ENCODE data around the gene ZNF185. TPM values are rescaled to one million over a fixed set of nuclear protein-coding genes. Genes with fewer than 3 reads are reported as not detected.

Gene ZNF185
- total RNA-seq, 1 experiment from 2014 or later = 42.8 TPM

- H3K4me3 ChIP-seq = no peak overlapping the region
- no TSS peak for BruUV-seq (replicated peaks)
- H2AFZ ChIP-seq = no peak overlapping the region
- ChIA-PET POLR2A (ENCODE audit: unreplicated experiment) (no interaction called here), CTCF (no interaction called here)
- intact Hi-C loops (cut with micrococcal nuclease; ENCODE audit: unreplicated experiment) = no loop called here
- H3K27me3 ChIP-seq (ENCODE audit: insufficient read depth, low read depth) = no peaks in the 10 kb centered on the region
- DNase-seq = no peak
- H3K79me2 ChIP-seq (ENCODE audit: low read depth) = no peaks in the 10 kb centered on the region
- H3K4me1 ChIP-seq (replicated peaks; ENCODE audit: insufficient read depth) = peaks cover 16% of the 10 kb centered on the region
- H3K9me3 ChIP-seq (ENCODE audit: insufficient read depth, low read depth) = no peaks in the 10 kb centered on the region
- no peak for TF ChIP-seq EZH2 (IDR thresholded peaks at IDR 0.05; ENCODE audit: low read depth)
- TF ChIP-seq, protein P1, sequence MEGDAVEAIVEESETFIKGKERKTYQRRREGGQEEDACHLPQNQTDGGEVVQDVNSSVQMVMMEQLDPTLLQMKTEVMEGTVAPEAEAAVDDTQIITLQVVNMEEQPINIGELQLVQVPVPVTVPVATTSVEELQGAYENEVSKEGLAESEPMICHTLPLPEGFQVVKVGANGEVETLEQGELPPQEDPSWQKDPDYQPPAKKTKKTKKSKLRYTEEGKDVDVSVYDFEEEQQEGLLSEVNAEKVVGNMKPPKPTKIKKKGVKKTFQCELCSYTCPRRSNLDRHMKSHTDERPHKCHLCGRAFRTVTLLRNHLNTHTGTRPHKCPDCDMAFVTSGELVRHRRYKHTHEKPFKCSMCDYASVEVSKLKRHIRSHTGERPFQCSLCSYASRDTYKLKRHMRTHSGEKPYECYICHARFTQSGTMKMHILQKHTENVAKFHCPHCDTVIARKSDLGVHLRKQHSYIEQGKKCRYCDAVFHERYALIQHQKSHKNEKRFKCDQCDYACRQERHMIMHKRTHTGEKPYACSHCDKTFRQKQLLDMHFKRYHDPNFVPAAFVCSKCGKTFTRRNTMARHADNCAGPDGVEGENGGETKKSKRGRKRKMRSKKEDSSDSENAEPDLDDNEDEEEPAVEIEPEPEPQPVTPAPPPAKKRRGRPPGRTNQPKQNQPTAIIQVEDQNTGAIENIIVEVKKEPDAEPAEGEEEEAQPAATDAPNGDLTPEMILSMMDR (conservative IDR thresholded peaks at IDR 0.05) = no peak
- no peak overlapping the region for H3K27ac ChIP-seq
- H4K20me1 ChIP-seq (ENCODE audit: insufficient read depth) = no peaks in the 10 kb centered on the region
- no peak overlapping the region for H3K4me2 ChIP-seq
- H3F3A ChIP-seq (ENCODE audit: insufficient read depth, low read depth) = peaks cover 8% of the 10 kb centered on the region; the same call in 1 of the 2 replicates
- no peaks in the 10 kb centered on the region for H3K36me3 ChIP-seq (ENCODE audit: low read depth)
- no peaks in the 10 kb centered on the region for H3K9me2 ChIP-seq (ENCODE audit: insufficient read depth)
Measured at GRCh38 chrX:152918707-152919106, 20.8 kb downstream of the ZNF185 start.

DNA sequence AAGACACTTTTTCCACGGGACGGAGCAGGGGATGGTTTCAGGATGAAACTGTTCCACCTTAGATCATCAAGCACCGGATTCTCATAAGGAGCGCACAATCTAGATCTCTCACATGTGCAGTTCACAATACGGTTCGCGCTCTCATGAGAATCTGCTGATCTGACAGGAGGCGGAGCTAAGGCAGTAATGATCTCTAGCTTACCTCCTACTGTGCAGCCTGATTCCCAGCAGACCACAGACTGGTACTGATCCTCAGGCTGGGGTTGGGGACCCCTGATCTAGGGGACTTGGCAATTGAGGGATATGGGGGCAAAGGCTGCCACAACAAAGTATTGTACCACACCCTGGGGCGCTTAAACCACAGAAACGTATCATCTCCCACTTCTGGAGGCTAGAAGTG, 25.7 kb downstream of the ZNF185 start:
- Histone ChIP-seq H3K4me2 (no peak overlapping the region), H3F3A (ENCODE audit: insufficient read depth, low read depth) (peaks cover 6% of the 10 kb centered on the region; the same call in 1 of the 2 replicates), H3K9me3 (ENCODE audit: insufficient read depth, low read depth) (no peaks in the 10 kb centered on the region), H3K4me1 (replicated peaks; ENCODE audit: insufficient read depth) (peaks cover 11% of the 10 kb centered on the region), H3K4me3 (no peak overlapping the region), H2AFZ (no peak overlapping the region), H3K79me2 (ENCODE audit: low read depth) (no peaks in the 10 kb centered on the region), H3K27me3 (ENCODE audit: insufficient read depth, low read depth) (no peaks in the 10 kb centered on the region), H3K27ac (no peak overlapping the region), H3K36me3 (ENCODE audit: low read depth) (no peaks in the 10 kb centered on the region), H3K9me2 (ENCODE audit: insufficient read depth) (no peaks in the 10 kb centered on the region), H4K20me1 (ENCODE audit: insufficient read depth) (no peaks in the 10 kb centered on the region)
- ChIA-PET POLR2A (ENCODE audit: unreplicated experiment) (interaction anchor here (0.8 kb wide), 1 partner anchor 91 kb away, joined by 5 read pairs; no protein-coding TSS in a partner anchor), CTCF (no interaction called here)
- intact Hi-C loops (cut with micrococcal nuclease; ENCODE audit: unreplicated experiment) = no loop called here
- no TSS peak for BruUV-seq (replicated peaks)
- TF ChIP-seq, protein P1 (conservative IDR thresholded peaks at IDR 0.05) = no peak
- TF ChIP-seq EZH2 (IDR thresholded peaks at IDR 0.05; ENCODE audit: low read depth) = no peak
- no peak for DNase-seq

DNA sequence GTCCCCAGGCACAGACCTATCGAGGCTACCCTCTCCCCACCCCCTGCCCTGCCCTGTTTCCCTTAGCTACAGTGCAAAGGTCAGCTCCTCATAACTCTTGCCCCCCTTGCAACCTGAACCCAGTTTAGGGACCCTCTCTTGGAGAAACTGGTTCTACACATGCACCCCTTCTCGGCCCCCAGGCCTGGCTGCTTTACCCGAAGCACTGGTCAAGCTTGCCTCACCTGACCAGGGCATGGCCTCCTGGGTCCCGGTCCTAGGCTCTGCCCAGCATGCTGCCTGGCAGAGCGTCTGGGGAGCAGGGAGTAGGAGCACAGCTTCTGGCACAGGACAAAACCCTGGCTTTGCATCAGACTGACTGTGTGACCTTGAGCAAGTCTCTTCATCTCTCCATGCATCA, 28.0 kb downstream of the ZNF185 start:
- TF ChIP-seq EZH2 (IDR thresholded peaks at IDR 0.05; ENCODE audit: low read depth) = no peak
- TF ChIP-seq, protein P1 (conservative IDR thresholded peaks at IDR 0.05) = no peak
- peaks cover 11% of the 10 kb centered on the region for H3K4me1 ChIP-seq (replicated peaks; ENCODE audit: insufficient read depth)
- H3K9me2 ChIP-seq (ENCODE audit: insufficient read depth) = no peaks in the 10 kb centered on the region
- no TSS peak for BruUV-seq (replicated peaks)
- no peak overlapping the region for H3K27ac ChIP-seq
- H3K79me2 ChIP-seq (ENCODE audit: low read depth) = no peaks in the 10 kb centered on the region
- intact Hi-C loops (cut with micrococcal nuclease; ENCODE audit: unreplicated experiment) = loop anchor here (2.0 to 5.0 kb wide), 4 partner anchors 95 to 1774 kb away; partner anchors contain the start of genes CETN2, GABRQ and NSDHL
- DNase-seq = no peak
- POLR2A ChIA-PET (ENCODE audit: unreplicated experiment) = interaction anchor here (0.6 to 0.9 kb wide), 3 partner anchors 15 to 105 kb away, joined by 3 to 8 read pairs (median 3); partner anchors contain the start of genes CETN2 and NSDHL
- H4K20me1 ChIP-seq (ENCODE audit: insufficient read depth) = no peaks in the 10 kb centered on the region
- no peaks in the 10 kb centered on the region for H3K27me3 ChIP-seq (ENCODE audit: insufficient read depth, low read depth)
- no peaks in the 10 kb centered on the region for H3K9me3 ChIP-seq (ENCODE audit: insufficient read depth, low read depth)
- peaks cover 6% of the 10 kb centered on the region; the same call in 1 of the 2 replicates for H3F3A ChIP-seq (ENCODE audit: insufficient read depth, low read depth)
- no peak overlapping the region for H2AFZ ChIP-seq
- CTCF ChIA-PET = interaction anchor here (0.5 to 1.6 kb wide), 2 partner anchors 24 to 709 kb away, joined by 4 read pairs; no protein-coding TSS in a partner anchor
- no peak overlapping the region for H3K4me2 ChIP-seq
- H3K36me3 ChIP-seq (ENCODE audit: low read depth) = no peaks in the 10 kb centered on the region
- H3K4me3 ChIP-seq = no peak overlapping the region

All from PC-9 (cell line).